ENCODE measurements around the gene CSF3R.
A peak's percentile ranks its signal among the peaks of the same experiment; 100 is the strongest.

Gene CSF3R

DNA sequence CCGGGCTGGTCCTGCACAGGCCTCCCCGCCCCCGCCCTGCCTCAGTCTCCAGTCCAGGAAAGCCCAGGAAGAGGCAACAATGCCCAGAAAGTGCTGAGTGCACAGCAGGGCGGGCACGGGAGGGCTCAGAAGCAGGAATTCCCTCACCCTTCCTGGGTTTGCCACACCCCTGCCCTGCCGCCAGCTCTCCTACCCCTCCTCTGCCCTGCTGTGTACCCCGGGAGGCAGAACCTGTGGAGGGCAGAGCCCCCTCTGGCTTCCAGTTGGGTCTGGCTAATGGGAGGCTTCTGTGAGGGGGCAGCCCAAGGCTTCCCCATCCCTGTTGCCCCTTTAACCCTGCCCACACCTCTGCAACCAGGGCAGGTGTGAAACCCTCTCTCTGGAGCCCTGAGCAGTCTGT is 47.5 kb upstream of the CSF3R start:
- H3F3A ChIP-seq (ENCODE audit: control insufficient read depth, insufficient read depth): no peaks in the 10 kb centered on the region
- H3K36me3 ChIP-seq (ENCODE audit: control insufficient read depth, low read length): no peaks in the 10 kb centered on the region
- H3K27me3 ChIP-seq (ENCODE audit: control insufficient read depth, low read length): peaks cover 3% of the 10 kb centered on the region; the same call in 1 of the 2 replicates
- no peaks in the 10 kb centered on the region for H3K9me2 ChIP-seq (replicated peaks; ENCODE audit: control insufficient read depth, low read length)
- H3K79me2 ChIP-seq (ENCODE audit: control insufficient read depth, low read length): no peaks in the 10 kb centered on the region
- H3K4me2 ChIP-seq (ENCODE audit: low read length): no peak overlapping the region
- H3K4me1 ChIP-seq (ENCODE audit: control insufficient read depth, low read length): no peaks in the 10 kb centered on the region
- no peaks in the 10 kb centered on the region for H3K9me3 ChIP-seq (ENCODE audit: control insufficient read depth, insufficient read depth, low read length)
- H3K4me3 ChIP-seq (ENCODE audit: low read length): no peak overlapping the region
- no peaks in the 10 kb centered on the region for H4K20me1 ChIP-seq (ENCODE audit: control insufficient read depth, insufficient read depth, low read depth, low read length)
- no peak overlapping the region for H3K27ac ChIP-seq (ENCODE audit: low read depth, low read length)
- TF ChIP-seq, protein P1, sequence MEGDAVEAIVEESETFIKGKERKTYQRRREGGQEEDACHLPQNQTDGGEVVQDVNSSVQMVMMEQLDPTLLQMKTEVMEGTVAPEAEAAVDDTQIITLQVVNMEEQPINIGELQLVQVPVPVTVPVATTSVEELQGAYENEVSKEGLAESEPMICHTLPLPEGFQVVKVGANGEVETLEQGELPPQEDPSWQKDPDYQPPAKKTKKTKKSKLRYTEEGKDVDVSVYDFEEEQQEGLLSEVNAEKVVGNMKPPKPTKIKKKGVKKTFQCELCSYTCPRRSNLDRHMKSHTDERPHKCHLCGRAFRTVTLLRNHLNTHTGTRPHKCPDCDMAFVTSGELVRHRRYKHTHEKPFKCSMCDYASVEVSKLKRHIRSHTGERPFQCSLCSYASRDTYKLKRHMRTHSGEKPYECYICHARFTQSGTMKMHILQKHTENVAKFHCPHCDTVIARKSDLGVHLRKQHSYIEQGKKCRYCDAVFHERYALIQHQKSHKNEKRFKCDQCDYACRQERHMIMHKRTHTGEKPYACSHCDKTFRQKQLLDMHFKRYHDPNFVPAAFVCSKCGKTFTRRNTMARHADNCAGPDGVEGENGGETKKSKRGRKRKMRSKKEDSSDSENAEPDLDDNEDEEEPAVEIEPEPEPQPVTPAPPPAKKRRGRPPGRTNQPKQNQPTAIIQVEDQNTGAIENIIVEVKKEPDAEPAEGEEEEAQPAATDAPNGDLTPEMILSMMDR (IDR thresholded peaks at IDR 0.05; ENCODE audit: low read depth, low read length, poor library complexity, severe bottlenecking): no peak
- TF ChIP-seq EZH2phosphoT487 (IDR thresholded peaks at IDR 0.05; ENCODE audit: borderline replicate concordance, low read length): no peak

DNA sequence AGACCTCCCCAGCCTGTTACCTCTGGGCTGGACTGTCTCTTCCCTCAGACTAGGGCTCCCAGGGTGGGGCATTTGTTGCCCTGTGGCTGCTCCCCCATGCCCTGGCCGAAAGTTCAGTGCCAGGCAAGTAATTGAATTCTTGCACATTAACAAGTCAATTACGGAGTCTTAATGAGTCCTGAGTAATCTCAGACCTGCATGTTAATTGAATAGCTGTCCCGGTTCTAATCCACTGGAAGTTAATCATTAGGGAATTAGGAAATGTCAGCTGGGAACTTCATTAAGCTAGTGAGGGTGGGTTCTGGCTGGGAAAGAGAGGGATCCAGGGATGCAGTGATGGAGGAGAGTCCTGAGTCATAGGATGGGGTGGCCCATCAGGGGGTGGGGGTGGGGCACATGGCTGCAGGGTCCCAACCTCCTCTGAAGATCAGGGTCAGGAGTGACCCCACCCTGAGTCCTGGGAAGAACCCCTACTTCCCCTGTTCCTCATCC is 47.1 kb upstream of the CSF3R start:
- Histone ChIP-seq H3K79me2 (ENCODE audit: control insufficient read depth, low read length) (no peaks in the 10 kb centered on the region), H3K4me1 (ENCODE audit: control insufficient read depth, low read length) (no peaks in the 10 kb centered on the region), H3K36me3 (ENCODE audit: control insufficient read depth, low read length) (no peaks in the 10 kb centered on the region), H3K4me2 (ENCODE audit: low read length) (no peak overlapping the region), H3K27me3 (ENCODE audit: control insufficient read depth, low read length) (peaks cover 3% of the 10 kb centered on the region; the same call in 1 of the 2 replicates), H3K9me3 (ENCODE audit: control insufficient read depth, insufficient read depth, low read length) (no peaks in the 10 kb centered on the region), H3K27ac (ENCODE audit: low read depth, low read length) (no peak overlapping the region), H3K4me3 (ENCODE audit: low read length) (no peak overlapping the region), H4K20me1 (ENCODE audit: control insufficient read depth, insufficient read depth, low read depth, low read length) (no peaks in the 10 kb centered on the region), H3F3A (ENCODE audit: control insufficient read depth, insufficient read depth) (no peaks in the 10 kb centered on the region), H3K9me2 (replicated peaks; ENCODE audit: control insufficient read depth, low read length) (no peaks in the 10 kb centered on the region)
- no peak for TF ChIP-seq EZH2phosphoT487 (IDR thresholded peaks at IDR 0.05; ENCODE audit: borderline replicate concordance, low read length)
- TF ChIP-seq, protein P1 (IDR thresholded peaks at IDR 0.05; ENCODE audit: low read depth, low read length, poor library complexity, severe bottlenecking): no peak

DNA sequence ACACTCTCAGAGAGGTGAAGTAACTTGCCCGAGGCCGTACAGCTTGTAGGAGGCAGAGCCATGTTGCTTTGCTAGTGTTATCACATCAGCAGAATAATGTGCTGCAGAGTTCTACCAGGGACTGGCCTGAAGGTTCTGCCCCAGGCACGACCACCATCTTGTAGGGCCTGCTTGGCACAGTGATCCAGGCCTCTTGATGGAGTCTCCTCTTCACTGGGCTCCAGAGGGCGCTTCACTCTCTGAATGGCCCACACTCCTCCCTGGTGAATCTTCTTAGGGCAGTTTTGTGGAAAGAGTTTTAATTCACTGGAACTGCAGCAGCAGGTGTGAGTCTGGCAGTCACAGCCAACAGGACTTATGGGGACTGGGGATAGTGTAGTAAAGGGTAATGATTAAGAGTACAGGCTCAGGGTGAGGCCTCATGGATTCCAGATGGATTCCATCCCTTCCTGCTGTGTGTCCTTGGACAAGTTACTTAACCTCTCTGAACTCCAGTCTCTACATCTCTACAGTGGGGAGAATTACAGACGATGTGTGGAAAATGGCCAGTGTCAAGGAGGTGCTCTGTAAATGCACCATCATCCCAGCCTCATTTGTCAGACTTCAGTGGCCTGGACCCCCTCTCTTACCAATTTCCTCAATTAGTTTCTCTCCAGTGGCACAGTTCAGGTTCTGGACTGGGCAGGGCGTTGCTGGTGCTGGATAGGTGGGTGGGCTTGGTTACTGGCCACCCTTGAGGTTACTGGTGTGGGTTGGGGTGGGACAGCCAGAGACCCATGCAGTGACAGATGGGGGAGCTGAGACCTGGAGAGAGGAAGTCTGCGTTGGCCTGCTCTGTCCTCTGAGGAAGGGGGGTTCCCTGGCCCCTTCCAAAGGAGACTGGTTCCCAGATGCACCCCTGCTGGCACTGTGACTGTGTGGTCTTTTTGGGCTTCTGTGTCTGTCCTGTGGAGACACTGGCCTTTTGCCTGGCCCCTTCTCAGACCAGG is 45.9 kb upstream of the CSF3R start:
- Histone ChIP-seq H3K27me3 (ENCODE audit: control insufficient read depth, low read length) (0 out of 2 replicates have a peak, but pooled peaks cover 3% of the 10 kb centered on the region), H3K4me2 (ENCODE audit: low read length) (no peak overlapping the region), H3K9me3 (ENCODE audit: control insufficient read depth, insufficient read depth, low read length) (no peaks in the 10 kb centered on the region), H3K4me1 (ENCODE audit: control insufficient read depth, low read length) (peaks cover 7% of the 10 kb centered on the region), H3K36me3 (ENCODE audit: control insufficient read depth, low read length) (no peaks in the 10 kb centered on the region), H3K27ac (ENCODE audit: low read depth, low read length) (no peak overlapping the region), H4K20me1 (ENCODE audit: control insufficient read depth, insufficient read depth, low read depth, low read length) (no peaks in the 10 kb centered on the region), H3K9me2 (replicated peaks; ENCODE audit: control insufficient read depth, low read length) (no peaks in the 10 kb centered on the region), H3F3A (ENCODE audit: control insufficient read depth, insufficient read depth) (no peaks in the 10 kb centered on the region), H3K4me3 (ENCODE audit: low read length) (no peak overlapping the region), H3K79me2 (ENCODE audit: control insufficient read depth, low read length) (no peaks in the 10 kb centered on the region)
- TF ChIP-seq, protein P1 (IDR thresholded peaks at IDR 0.05; ENCODE audit: low read depth, low read length, poor library complexity, severe bottlenecking): peak; percentile 49
- no peak for TF ChIP-seq EZH2phosphoT487 (IDR thresholded peaks at IDR 0.05; ENCODE audit: borderline replicate concordance, low read length)
